ENCODE results near the gene RNF169. TPM values are rescaled to one million over a fixed set of nuclear protein-coding genes. Genes with fewer than 3 reads are reported as not detected.

Gene RNF169
- total RNA-seq, 4 donors from 2014 or later, result 24.1 to 30.2 (median 27.5) TPM

- no peak overlapping the region for H3K27ac ChIP-seq
- no peak for DNase-seq
- TF ChIP-seq CTCF (IDR thresholded peaks at IDR 0.05) (no peak), POLR2A (IDR thresholded peaks at IDR 0.05) (no peak)
- H3K4me1 ChIP-seq, result no peaks in the 10 kb centered on the region
- H3K36me3 ChIP-seq, result no peaks in the 10 kb centered on the region
- no peaks in the 10 kb centered on the region for H3K9me3 ChIP-seq
- intact Hi-C loops (cut with DNase I), result no loop called here
- H3K27me3 ChIP-seq, result no peaks in the 10 kb centered on the region
- H3K4me3 ChIP-seq (replicated peaks in 1 of 3), result no peak overlapping the region
Measured at GRCh38 chr11:74776546-74776945, 27.9 kb downstream of the RNF169 start.

GRCh38 chr11:74777038-74777437, 28.4 kb downstream of the RNF169 start:
- intact Hi-C loops (cut with DNase I), result no loop called here
- Histone ChIP-seq H3K9me3 (no peaks in the 10 kb centered on the region), H3K36me3 (no peaks in the 10 kb centered on the region), H3K27ac (no peak overlapping the region), H3K27me3 (no peaks in the 10 kb centered on the region), H3K4me3 (replicated peaks in 1 of 3) (no peak overlapping the region), H3K4me1 (no peaks in the 10 kb centered on the region)
- no peak for DNase-seq
- no peak for TF ChIP-seq POLR2A (IDR thresholded peaks at IDR 0.05)

- 82% methylated on average over 4 of the region's 4 CpGs for WGBS, 2 donors
Measured at GRCh38 chr11:74777877-74778276, 29.2 kb downstream of the RNF169 start.

GRCh38 chr11:74778581-74778980, 29.9 kb downstream of the RNF169 start:
- DNase-seq, result no peak
- intact Hi-C loops (cut with DNase I), result no loop called here
- no peaks in the 10 kb centered on the region for H3K27me3 ChIP-seq
- no peaks in the 10 kb centered on the region for H3K36me3 ChIP-seq
- no peak overlapping the region for H3K27ac ChIP-seq
- WGBS, 2 donors, result 97 to 98% methylated on average over 6 of the region's 6 CpGs
- no peaks in the 10 kb centered on the region for H3K9me3 ChIP-seq
- TF ChIP-seq POLR2A (IDR thresholded peaks at IDR 0.05), result no peak
- TF ChIP-seq CTCF (IDR thresholded peaks at IDR 0.05), result no peak
- H3K4me3 ChIP-seq (replicated peaks in 1 of 3), result no peak overlapping the region
- peaks cover 5 to 7% of the 10 kb centered on the region in 2 donors for H3K4me1 ChIP-seq

More at GRCh38 chr11:74777877-74778276, 29.2 kb downstream of the RNF169 start:
- H3K27ac ChIP-seq, result no peak overlapping the region
- H3K27me3 ChIP-seq, result no peaks in the 10 kb centered on the region
- DNase-seq, result no peak
- H3K36me3 ChIP-seq, result no peaks in the 10 kb centered on the region
- H3K4me1 ChIP-seq, result peaks cover 0 to under 1% of the 10 kb centered on the region in 2 donors
- intact Hi-C loops (cut with DNase I), result no loop called here
- no peak for TF ChIP-seq CTCF (IDR thresholded peaks at IDR 0.05)
- TF ChIP-seq POLR2A (IDR thresholded peaks at IDR 0.05), result no peak
- H3K9me3 ChIP-seq, result no peaks in the 10 kb centered on the region
- H3K4me3 ChIP-seq (replicated peaks in 1 of 3), result no peak overlapping the region

- no peak for DNase-seq
- WGBS, 2 donors, result 80 to 87% methylated on average over 4 of the region's 4 CpGs
Measured at GRCh38 chr11:74780248-74781005, 31.8 kb downstream of the RNF169 start.

More at GRCh38 chr11:74780248-74781005, 31.8 kb downstream of the RNF169 start:
- peaks cover 7 to 8% of the 10 kb centered on the region in 2 donors for H3K4me1 ChIP-seq
- no peaks in the 10 kb centered on the region for H3K27me3 ChIP-seq
- intact Hi-C loops (cut with DNase I), result no loop called here
- no peak overlapping the region for H3K27ac ChIP-seq
- no peak overlapping the region for H3K4me3 ChIP-seq (replicated peaks in 1 of 3)
- TF ChIP-seq CTCF (IDR thresholded peaks at IDR 0.05), result no peak
- TF ChIP-seq POLR2A (IDR thresholded peaks at IDR 0.05), result no peak
- H3K9me3 ChIP-seq, result no peaks in the 10 kb centered on the region
- H3K36me3 ChIP-seq, result no peaks in the 10 kb centered on the region

Measured in thyroid gland (tissue), 4 donors.